Measurements from ENCODE around the gene SIPA1L3.

GRCh38 chr19:38009650-38010242 is 102.7 kb downstream of the SIPA1L3 start:
- TF ChIP-seq POLR2A (IDR thresholded peaks at IDR 0.05) (no peak), CTCF (IDR thresholded peaks at IDR 0.05) (no peak), POLR2AphosphoS5 (IDR thresholded peaks at IDR 0.05) (no peak)

All from breast epithelium (tissue), 3 donors.